Measurements from ENCODE around the gene ZNF280B.
"Not testable (repeated sequence)": the region's sequence is repeated elsewhere in the genome, so short reads cannot be mapped to it uniquely, and the experiment has no call there.

ZNF280B gene

DNA sequence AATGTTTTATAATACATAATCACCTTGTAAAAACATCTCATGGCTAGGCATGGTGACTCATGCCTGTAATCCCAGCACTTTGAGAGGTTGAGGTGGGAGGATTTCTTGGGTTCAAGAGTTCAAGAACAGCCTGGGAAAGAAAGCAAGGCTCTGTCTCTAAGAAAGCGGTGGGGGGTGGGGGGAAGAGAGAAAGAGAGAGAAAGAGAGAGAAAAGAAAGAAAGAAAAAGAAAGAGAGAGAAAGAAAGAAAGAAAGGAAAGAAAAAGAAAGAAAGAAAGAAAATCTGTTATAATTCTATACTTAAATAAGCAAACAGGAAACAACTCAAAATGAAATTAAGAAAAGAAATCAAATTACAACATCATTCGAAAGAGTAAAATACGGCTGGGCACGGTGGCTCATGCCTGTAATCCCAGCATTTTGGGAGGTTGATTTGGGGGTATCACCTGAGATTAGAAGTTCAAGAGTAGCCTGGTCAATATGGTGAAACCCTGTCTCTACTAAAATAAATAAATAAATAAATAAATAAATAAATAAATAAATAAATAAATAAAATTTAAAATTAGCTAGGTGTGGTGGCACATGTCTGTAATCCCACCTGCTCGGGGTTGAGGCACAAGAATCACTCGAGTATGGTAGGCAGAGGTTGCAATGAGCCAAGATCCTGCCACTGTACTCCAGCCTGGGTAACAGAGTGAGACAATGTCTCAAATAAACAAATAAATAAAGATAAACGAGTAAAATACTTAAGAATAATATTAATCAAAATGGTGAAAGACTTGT, 65.4 kb downstream of the ZNF280B start:
- FAIRE-seq (no peak), DNase-seq (ENCODE audit: insufficient read length, low spot score) (no peak)
- TF ChIP-seq, protein P1, sequence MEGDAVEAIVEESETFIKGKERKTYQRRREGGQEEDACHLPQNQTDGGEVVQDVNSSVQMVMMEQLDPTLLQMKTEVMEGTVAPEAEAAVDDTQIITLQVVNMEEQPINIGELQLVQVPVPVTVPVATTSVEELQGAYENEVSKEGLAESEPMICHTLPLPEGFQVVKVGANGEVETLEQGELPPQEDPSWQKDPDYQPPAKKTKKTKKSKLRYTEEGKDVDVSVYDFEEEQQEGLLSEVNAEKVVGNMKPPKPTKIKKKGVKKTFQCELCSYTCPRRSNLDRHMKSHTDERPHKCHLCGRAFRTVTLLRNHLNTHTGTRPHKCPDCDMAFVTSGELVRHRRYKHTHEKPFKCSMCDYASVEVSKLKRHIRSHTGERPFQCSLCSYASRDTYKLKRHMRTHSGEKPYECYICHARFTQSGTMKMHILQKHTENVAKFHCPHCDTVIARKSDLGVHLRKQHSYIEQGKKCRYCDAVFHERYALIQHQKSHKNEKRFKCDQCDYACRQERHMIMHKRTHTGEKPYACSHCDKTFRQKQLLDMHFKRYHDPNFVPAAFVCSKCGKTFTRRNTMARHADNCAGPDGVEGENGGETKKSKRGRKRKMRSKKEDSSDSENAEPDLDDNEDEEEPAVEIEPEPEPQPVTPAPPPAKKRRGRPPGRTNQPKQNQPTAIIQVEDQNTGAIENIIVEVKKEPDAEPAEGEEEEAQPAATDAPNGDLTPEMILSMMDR (IDR thresholded peaks at IDR 0.05; ENCODE audit: insufficient read depth, missing control alignments), result no peak

DNA sequence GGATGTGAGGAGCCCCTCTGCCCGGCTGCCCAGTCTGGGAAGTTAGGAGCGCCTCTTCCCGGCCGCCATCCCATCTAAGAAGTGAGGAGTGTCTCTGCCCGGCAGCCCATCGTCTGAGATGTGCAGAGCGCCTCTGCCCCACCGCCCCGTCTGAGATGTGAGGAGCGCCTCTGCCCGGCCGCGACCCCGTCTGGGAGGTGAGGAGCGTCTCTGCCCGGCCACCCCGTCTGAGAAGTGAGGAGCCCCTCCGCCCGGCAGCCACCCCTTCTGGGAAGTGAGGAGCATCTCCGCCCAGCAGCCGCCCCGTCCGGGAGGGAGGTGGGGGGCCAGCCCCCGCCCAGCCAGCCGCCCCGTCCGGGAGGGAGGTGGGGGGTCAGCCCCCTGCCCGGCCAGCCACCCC, 66.9 kb downstream of the ZNF280B start:
- FAIRE-seq, result not testable (repeated sequence)

DNA sequence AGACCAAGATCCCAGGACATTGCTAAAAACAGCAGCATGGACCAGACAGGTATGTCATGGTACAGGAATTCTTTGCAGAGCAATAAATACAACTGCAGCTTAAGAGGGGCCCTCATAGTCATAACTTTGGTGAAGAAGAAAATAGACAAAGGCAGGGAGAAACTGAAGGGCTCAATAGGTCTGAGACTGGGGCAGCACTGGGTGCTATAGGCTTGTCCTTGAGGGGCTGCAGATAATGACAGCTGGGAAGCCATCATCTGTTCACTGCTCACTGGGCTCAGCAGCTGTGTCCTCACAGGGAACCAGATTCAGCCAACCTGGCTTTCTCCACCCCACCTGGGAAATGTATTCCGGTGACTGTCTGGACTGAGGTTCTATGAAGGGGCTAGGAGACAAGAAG, 68.4 kb downstream of the ZNF280B start:
- TF ChIP-seq, protein P1 (IDR thresholded peaks at IDR 0.05; ENCODE audit: insufficient read depth, missing control alignments), result no peak
- DNase-seq (ENCODE audit: insufficient read length, low spot score) (no peak), FAIRE-seq (no peak)

More for the DNA sequence above, 66.9 kb downstream of the ZNF280B start:
- DNase-seq (ENCODE audit: insufficient read length, low spot score), result not testable (repeated sequence)

Measured in D721Med (cell line).